Measurements from ENCODE around the gene CCNI2. TPM values are rescaled to one million over a fixed set of nuclear protein-coding genes. Genes with fewer than 3 reads are reported as not detected.
"Not testable (repeated sequence)": the region's sequence is repeated elsewhere in the genome, so short reads cannot be mapped to it uniquely, and the experiment has no call there.

CCNI2 gene
- polyA plus RNA-seq, 2 of the 4 experiments (the other 2 are of a cell fraction), result 0.17 to 0.26 TPM

- 42% methylated on average over 5 of the region's 5 CpGs for WGBS (ENCODE audit: missing lambda C conversion rate)
- no peak overlapping the region for H3K27ac ChIP-seq
- H3K4me2 ChIP-seq, result no peak overlapping the region
- no peak overlapping the region for H3K4me3 ChIP-seq
- ChIA-PET POLR2A (no interaction called here), CTCF (interaction anchor here (0.7 to 4.2 kb wide), 13 partner anchors 9 to 416 kb away, joined by 3 to 27 read pairs (median 3); no protein-coding TSS in a partner anchor)
- no peak for TF ChIP-seq E2F6 (IDR thresholded peaks at IDR 0.05; ENCODE audit: borderline replicate concordance, low read depth)
- peak in 1 of 2 experiments; percentile 26; a peak in 2 of 5 replicates for TF ChIP-seq RAD21 (conservative IDR thresholded peaks at IDR 0.05 in 1 of 2, IDR thresholded peaks at IDR 0.05 in 1 of 2)
- ATAC-seq, result peak in 1 of 2 experiments; percentile 40; a peak in 1 of 6 replicates
- no peak for FAIRE-seq
- no peaks in the 10 kb centered on the region for H3K9me3 ChIP-seq
- H3K4me1 ChIP-seq, result peaks cover 3% of the 10 kb centered on the region; the same call in 1 of the 3 replicates
- DNase-seq (ENCODE audit: low read depth in 1 of 2, low spot score in 1 of 2), result no peak
Observed at GRCh38 chr5:132802044-132802684, 54.9 kb downstream of the CCNI2 start.

- DNase-seq (ENCODE audit: low read depth in 1 of 2, low spot score in 1 of 2); POLR2A ChIA-PET; H3K27ac ChIP-seq; H3K4me1 ChIP-seq; H3K9me3 ChIP-seq; H3K4me2 ChIP-seq; ATAC-seq; FAIRE-seq; H3K4me3 ChIP-seq: not testable (repeated sequence)
- 30% methylated on average over 5 of the region's 5 CpGs for WGBS (ENCODE audit: missing lambda C conversion rate)
- CTCF ChIA-PET, result interaction anchor here (1.2 to 4.2 kb wide), 6 partner anchors 9 to 416 kb away, joined by 3 to 27 read pairs (median 7); no protein-coding TSS in a partner anchor
Observed at GRCh38 chr5:132802685-132803066, 55.5 kb downstream of the CCNI2 start.

Other genes starting within 250 kb of the CCNI2 start
- not detected in 2 replicates for gene IL5, start 203.9 kb upstream of the CCNI2 start, polyA plus RNA-seq (2011; rRNA removed)
- gene IL5, start 203.9 kb upstream of the CCNI2 start, polyA plus RNA-seq (2017; fragmentation: RNase III; extraction: RNeasy Plus Mini Kit Qiagen cat#74134 plus additional on column Dnase treatment), result not detected in 3 replicates
- 51.6 and 81.5 TPM in 2 replicates for gene RAD50, start 190.4 kb upstream of the CCNI2 start, polyA plus RNA-seq (2011; rRNA removed)
- gene RAD50, start 190.4 kb upstream of the CCNI2 start, polyA plus RNA-seq (2017; fragmentation: RNase III; extraction: RNeasy Plus Mini Kit Qiagen cat#74134 plus additional on column Dnase treatment), result 39.6 to 48.2 TPM (median 41.6 TPM) in 3 replicates
- not detected in 2 replicates for gene IL13, start 89.3 kb upstream of the CCNI2 start, polyA plus RNA-seq (2011; rRNA removed)
- 0.08 to 0.13 TPM in 2 of 3 replicates, not detected in the other for gene IL13, start 89.3 kb upstream of the CCNI2 start, polyA plus RNA-seq (2017; fragmentation: RNase III; extraction: RNeasy Plus Mini Kit Qiagen cat#74134 plus additional on column Dnase treatment)
- not detected in 2 replicates for gene IL4, start 73.4 kb upstream of the CCNI2 start, polyA plus RNA-seq (2011; rRNA removed)
- not detected in 3 replicates for gene IL4, start 73.4 kb upstream of the CCNI2 start, polyA plus RNA-seq (2017; fragmentation: RNase III; extraction: RNeasy Plus Mini Kit Qiagen cat#74134 plus additional on column Dnase treatment)
- 17.2 and 20.5 TPM in 2 replicates for gene KIF3A, start 9.9 kb upstream of the CCNI2 start, polyA plus RNA-seq (2011; rRNA removed)
- gene KIF3A, start 9.9 kb upstream of the CCNI2 start, polyA plus RNA-seq (2017; fragmentation: RNase III; extraction: RNeasy Plus Mini Kit Qiagen cat#74134 plus additional on column Dnase treatment), result 12.8 to 15.6 TPM (median 13.8 TPM) in 3 replicates
- 29.2 and 29.6 TPM in 2 replicates for gene SEPTIN8, start 29.8 kb downstream of the CCNI2 start, polyA plus RNA-seq (2011; rRNA removed)
- 19.0 to 21.7 TPM (median 20.8 TPM) in 3 replicates for gene SEPTIN8, start 29.8 kb downstream of the CCNI2 start, polyA plus RNA-seq (2017; fragmentation: RNase III; extraction: RNeasy Plus Mini Kit Qiagen cat#74134 plus additional on column Dnase treatment)
- 0.07 and 0.10 TPM in 2 replicates for gene SOWAHA, start 65.9 kb downstream of the CCNI2 start, polyA plus RNA-seq (2011; rRNA removed)
- gene SOWAHA, start 65.9 kb downstream of the CCNI2 start, polyA plus RNA-seq (2017; fragmentation: RNase III; extraction: RNeasy Plus Mini Kit Qiagen cat#74134 plus additional on column Dnase treatment), result 0.03 to 0.08 TPM (median 0.06 TPM) in 3 replicates
- 3.5 and 4.5 TPM in 2 replicates for gene SHROOM1, start 83.2 kb downstream of the CCNI2 start, polyA plus RNA-seq (2011; rRNA removed)
- gene SHROOM1, start 83.2 kb downstream of the CCNI2 start, polyA plus RNA-seq (2017; fragmentation: RNase III; extraction: RNeasy Plus Mini Kit Qiagen cat#74134 plus additional on column Dnase treatment), result 5.4 to 7.2 TPM (median 6.0 TPM) in 3 replicates
- 0.83 and 0.85 TPM in 2 replicates for gene GDF9, start 119.0 kb downstream of the CCNI2 start, polyA plus RNA-seq (2011; rRNA removed)
- gene GDF9, start 119.0 kb downstream of the CCNI2 start, polyA plus RNA-seq (2017; fragmentation: RNase III; extraction: RNeasy Plus Mini Kit Qiagen cat#74134 plus additional on column Dnase treatment), result 0.25 to 0.49 TPM (median 0.37 TPM) in 3 replicates
- 497 and 500 TPM in 2 replicates for gene UQCRQ, start 119.2 kb downstream of the CCNI2 start, polyA plus RNA-seq (2011; rRNA removed)
- 424 to 448 TPM (median 441 TPM) in 3 replicates for gene UQCRQ, start 119.2 kb downstream of the CCNI2 start, polyA plus RNA-seq (2017; fragmentation: RNase III; extraction: RNeasy Plus Mini Kit Qiagen cat#74134 plus additional on column Dnase treatment)
- 4.1 and 4.8 TPM in 2 replicates for gene LEAP2, start 126.2 kb downstream of the CCNI2 start, polyA plus RNA-seq (2011; rRNA removed)
- gene LEAP2, start 126.2 kb downstream of the CCNI2 start, polyA plus RNA-seq (2017; fragmentation: RNase III; extraction: RNeasy Plus Mini Kit Qiagen cat#74134 plus additional on column Dnase treatment), result 1.6 to 2.1 TPM (median 2.0 TPM) in 3 replicates
- gene AFF4, start 216.2 kb downstream of the CCNI2 start, polyA plus RNA-seq (2011; rRNA removed), result 43.5 and 52.7 TPM in 2 replicates
- 20.8 to 22.4 TPM (median 22.1 TPM) in 3 replicates for gene AFF4, start 216.2 kb downstream of the CCNI2 start, polyA plus RNA-seq (2017; fragmentation: RNase III; extraction: RNeasy Plus Mini Kit Qiagen cat#74134 plus additional on column Dnase treatment)

All from A549 (cell line).